ENCODE measurements around the gene ZNF275. TPM values are rescaled to one million over a fixed set of nuclear protein-coding genes. Genes with fewer than 3 reads are reported as not detected.

The ZNF275 gene
- total RNA-seq, 1 experiment from 2014 or later: 9.8 TPM

GRCh38 chrX:153351981-153352380, 18.0 kb downstream of the ZNF275 start:
- no peak overlapping the region for H3K4me3 ChIP-seq (replicated peaks in 1 of 2; ENCODE audit: low read depth in 1 of 2, low read length in 2 of 2)
- no TSS peak for BruUV-seq (replicated peaks)
- H3K4me2 ChIP-seq (ENCODE audit: low read length): no peak overlapping the region
- H3K36me3 ChIP-seq (ENCODE audit: control insufficient read depth in 1 of 2, insufficient read depth in 2 of 2, low read length in 2 of 2): no peaks in the 10 kb centered on the region
- POLR2A ChIA-PET: no interaction called here
- no peaks in the 10 kb centered on the region for H3K9me3 ChIP-seq (ENCODE audit: control insufficient read depth in 1 of 2, insufficient read depth in 1 of 2, low read depth in 1 of 2, low read length in 2 of 2)
- CTCF ChIA-PET: no interaction called here
- no peak overlapping the region for H2AFZ ChIP-seq (ENCODE audit: low read depth, low read length, poor library complexity, severe bottlenecking)
- TF ChIP-seq ATF3 (IDR thresholded peaks at IDR 0.05) (no peak), SIN3A (IDR thresholded peaks at IDR 0.05; ENCODE audit: low read depth) (no peak), SRF (IDR thresholded peaks at IDR 0.05; ENCODE audit: low read depth) (no peak), ZFX (IDR thresholded peaks at IDR 0.05) (no peak), REST (IDR thresholded peaks at IDR 0.05; ENCODE audit: low read depth) (no peak), CEBPB (IDR thresholded peaks at IDR 0.05; ENCODE audit: low read depth) (no peak), EGR1 (IDR thresholded peaks at IDR 0.05; ENCODE audit: low read depth) (no peak), TCF7L2 (IDR thresholded peaks at IDR 0.05; ENCODE audit: borderline replicate concordance, extremely low read depth, insufficient read depth, insufficient read length) (no peak), ZNF274 (IDR thresholded peaks at IDR 0.05; ENCODE audit: low read depth, low read length) (no peak), ZBTB33 (IDR thresholded peaks at IDR 0.05; ENCODE audit: extremely low read depth, insufficient replicate concordance, low read length) (no peak), POLR2A (IDR thresholded peaks at IDR 0.05; ENCODE audit: borderline replicate concordance, extremely low read depth, insufficient read depth, insufficient read length) (no peak), MAX (IDR thresholded peaks at IDR 0.05) (no peak), POLR2AphosphoS5 (IDR thresholded peaks at IDR 0.05; ENCODE audit: low read depth, low read length) (no peak), JUND (IDR thresholded peaks at IDR 0.05) (no peak), CBX3 (IDR thresholded peaks at IDR 0.05; ENCODE audit: low read depth) (no peak)
- H4K20me1 ChIP-seq (ENCODE audit: insufficient read depth): no peaks in the 10 kb centered on the region
- H3K9ac ChIP-seq (ENCODE audit: low read length): no peak overlapping the region
- ATAC-seq: no peak
- intact Hi-C loops (cut with micrococcal nuclease): no loop called here
- no peaks in the 10 kb centered on the region for H3K4me1 ChIP-seq (ENCODE audit: control insufficient read depth in 1 of 2, insufficient read depth in 2 of 2, low read length in 2 of 2)
- H3K27ac ChIP-seq (ENCODE audit: low read depth, low read length): no peak overlapping the region
- RAD21 ChIA-PET (ENCODE audit: low non-redundant PET in 1 of 2, low total read pairs in 2 of 2, uncharacterized antibody in 2 of 2, unreplicated experiment in 2 of 2): no interaction called here
- DNase-seq (ENCODE audit: low read depth, low spot score): no peak
- H3K9me2 ChIP-seq (ENCODE audit: insufficient read depth): no peaks in the 10 kb centered on the region
- H3K27me3 ChIP-seq (ENCODE audit: insufficient read depth, low read length): no peaks in the 10 kb centered on the region
- H3K79me2 ChIP-seq (ENCODE audit: insufficient read depth, low read length): no peaks in the 10 kb centered on the region

Measured in HCT116 (cell line).